Fibroblast of skin of scalp (primary cell): Measurements from ENCODE around the gene MITF.
A peak's percentile ranks its signal among the peaks of the same experiment; 100 is the strongest.

Source experiments
- DNase-seq: peaks from one replicate; pipeline ENCODE4 v3.0.0-alpha.2; 2013

Gene MITF

GRCh38 chr3:69725994-69726571 lies 13.2 kb upstream of the MITF start:
- no peak for DNase-seq

- DNase-seq = no peak
Observed at GRCh38 chr3:69729147-69729919, 9.9 kb upstream of the MITF start.

GRCh38 chr3:69731080-69731479 lies 8.2 kb upstream of the MITF start:
- no peak for DNase-seq

GRCh38 chr3:69735893-69736292 lies 3.4 kb upstream of the MITF start:
- no peak for DNase-seq

- no peak for DNase-seq
Observed at GRCh38 chr3:69737392-69737791, 1.9 kb upstream of the MITF start.

GRCh38 chr3:69738315-69738714 lies 949 bp upstream of the MITF start:
- DNase-seq = no peak

- no peak for DNase-seq
Observed at GRCh38 chr3:69738859-69739203, 433 bp upstream of the MITF start.

GRCh38 chr3:69740103-69741021 lies 1.1 kb downstream of the MITF start:
- DNase-seq = no peak

GRCh38 chr3:69741032-69741767 lies 1.9 kb downstream of the MITF start:
- no peak for DNase-seq

GRCh38 chr3:69742391-69742790 lies 3.1 kb downstream of the MITF start:
- no peak for DNase-seq

- DNase-seq = no peak
Observed at GRCh38 chr3:69743975-69744906, 5.0 kb downstream of the MITF start.

GRCh38 chr3:69745505-69745904 lies 6.2 kb downstream of the MITF start:
- no peak for DNase-seq

- DNase-seq = no peak
Observed at GRCh38 chr3:69746119-69746518, 6.9 kb downstream of the MITF start.

- peak; percentile 28 for DNase-seq
Observed at GRCh38 chr3:69747511-69748258, 8.4 kb downstream of the MITF start.

GRCh38 chr3:69748503-69748902 lies 9.2 kb downstream of the MITF start:
- DNase-seq = no peak

- no peak for DNase-seq
Observed at GRCh38 chr3:69749461-69749860, 10.2 kb downstream of the MITF start.

GRCh38 chr3:69750549-69750948 lies 11.3 kb downstream of the MITF start:
- no peak for DNase-seq

- no peak for DNase-seq
Observed at GRCh38 chr3:69751074-69751476, 11.8 kb downstream of the MITF start.

- DNase-seq = no peak
Observed at GRCh38 chr3:69752241-69752640, 13.0 kb downstream of the MITF start.

GRCh38 chr3:69753179-69753775 lies 14.0 kb downstream of the MITF start:
- no peak for DNase-seq
